NCI-H128 (cell line): ENCODE measurements around the gene PREX1.
"Not testable (repeated sequence)": the region's sequence is repeated elsewhere in the genome, so short reads cannot be mapped to it uniquely, and the experiment has no call there.

Experiments
- DNase-seq: peaks from one replicate; lab custom pipeline; 2025; ENCODE audit not compliant: unreplicated experiment; lab: John Stamatoyannopoulos, UW

Gene PREX1, protein sequence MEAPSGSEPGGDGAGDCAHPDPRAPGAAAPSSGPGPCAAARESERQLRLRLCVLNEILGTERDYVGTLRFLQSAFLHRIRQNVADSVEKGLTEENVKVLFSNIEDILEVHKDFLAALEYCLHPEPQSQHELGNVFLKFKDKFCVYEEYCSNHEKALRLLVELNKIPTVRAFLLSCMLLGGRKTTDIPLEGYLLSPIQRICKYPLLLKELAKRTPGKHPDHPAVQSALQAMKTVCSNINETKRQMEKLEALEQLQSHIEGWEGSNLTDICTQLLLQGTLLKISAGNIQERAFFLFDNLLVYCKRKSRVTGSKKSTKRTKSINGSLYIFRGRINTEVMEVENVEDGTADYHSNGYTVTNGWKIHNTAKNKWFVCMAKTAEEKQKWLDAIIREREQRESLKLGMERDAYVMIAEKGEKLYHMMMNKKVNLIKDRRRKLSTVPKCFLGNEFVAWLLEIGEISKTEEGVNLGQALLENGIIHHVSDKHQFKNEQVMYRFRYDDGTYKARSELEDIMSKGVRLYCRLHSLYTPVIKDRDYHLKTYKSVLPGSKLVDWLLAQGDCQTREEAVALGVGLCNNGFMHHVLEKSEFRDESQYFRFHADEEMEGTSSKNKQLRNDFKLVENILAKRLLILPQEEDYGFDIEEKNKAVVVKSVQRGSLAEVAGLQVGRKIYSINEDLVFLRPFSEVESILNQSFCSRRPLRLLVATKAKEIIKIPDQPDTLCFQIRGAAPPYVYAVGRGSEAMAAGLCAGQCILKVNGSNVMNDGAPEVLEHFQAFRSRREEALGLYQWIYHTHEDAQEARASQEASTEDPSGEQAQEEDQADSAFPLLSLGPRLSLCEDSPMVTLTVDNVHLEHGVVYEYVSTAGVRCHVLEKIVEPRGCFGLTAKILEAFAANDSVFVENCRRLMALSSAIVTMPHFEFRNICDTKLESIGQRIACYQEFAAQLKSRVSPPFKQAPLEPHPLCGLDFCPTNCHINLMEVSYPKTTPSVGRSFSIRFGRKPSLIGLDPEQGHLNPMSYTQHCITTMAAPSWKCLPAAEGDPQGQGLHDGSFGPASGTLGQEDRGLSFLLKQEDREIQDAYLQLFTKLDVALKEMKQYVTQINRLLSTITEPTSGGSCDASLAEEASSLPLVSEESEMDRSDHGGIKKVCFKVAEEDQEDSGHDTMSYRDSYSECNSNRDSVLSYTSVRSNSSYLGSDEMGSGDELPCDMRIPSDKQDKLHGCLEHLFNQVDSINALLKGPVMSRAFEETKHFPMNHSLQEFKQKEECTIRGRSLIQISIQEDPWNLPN (N-terminal part only)

DNA sequence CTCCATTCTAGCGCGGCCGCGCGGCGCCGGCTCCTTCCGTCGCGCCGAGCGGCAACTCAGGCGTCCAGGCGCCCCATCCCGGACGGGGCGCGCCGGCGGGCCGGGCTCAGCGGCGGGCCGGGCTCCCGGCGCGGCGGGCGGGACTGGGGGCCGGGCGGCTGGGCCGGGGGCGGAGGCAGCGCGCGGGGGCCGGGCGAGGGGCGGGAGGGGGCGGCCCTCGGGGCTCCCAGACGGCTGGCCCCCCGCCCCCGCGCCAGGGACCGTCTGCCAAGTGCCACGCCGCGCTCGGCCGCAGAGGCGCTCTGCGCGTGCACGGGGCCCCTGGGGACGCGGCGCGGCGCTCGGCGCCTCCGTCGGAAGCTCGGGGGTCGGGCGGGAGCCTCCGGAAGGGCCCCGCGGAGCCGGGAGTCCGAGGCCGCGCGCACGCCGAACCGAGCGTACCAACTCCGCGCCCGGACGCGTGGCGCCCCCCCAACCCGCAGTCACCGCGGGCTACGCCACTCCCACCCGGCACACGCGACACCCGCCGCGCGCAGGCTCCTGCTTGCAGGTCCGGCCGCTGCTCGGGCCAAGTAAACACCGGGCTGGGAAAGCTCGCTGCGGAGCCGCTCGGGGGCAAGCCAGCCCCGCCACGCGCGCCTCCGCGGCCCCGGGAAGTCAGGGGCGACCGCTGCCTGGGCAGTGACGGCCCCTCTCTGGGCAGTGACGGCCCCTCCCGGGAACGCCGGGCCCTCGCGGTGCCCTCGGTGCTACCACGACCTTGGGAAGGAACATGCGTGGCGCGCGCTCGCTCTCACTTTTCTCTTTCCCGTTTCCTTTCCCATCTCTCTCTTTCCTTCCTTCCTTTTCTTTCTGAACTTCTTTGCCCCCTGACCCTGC is at the start of gene PREX1:
Gene PREX1 (minus strand): TSS at position 145 of the 879 bp plus-strand sequence. CDS start 139 bp downstream, at position 6.
- no peak for DNase-seq

DNA sequence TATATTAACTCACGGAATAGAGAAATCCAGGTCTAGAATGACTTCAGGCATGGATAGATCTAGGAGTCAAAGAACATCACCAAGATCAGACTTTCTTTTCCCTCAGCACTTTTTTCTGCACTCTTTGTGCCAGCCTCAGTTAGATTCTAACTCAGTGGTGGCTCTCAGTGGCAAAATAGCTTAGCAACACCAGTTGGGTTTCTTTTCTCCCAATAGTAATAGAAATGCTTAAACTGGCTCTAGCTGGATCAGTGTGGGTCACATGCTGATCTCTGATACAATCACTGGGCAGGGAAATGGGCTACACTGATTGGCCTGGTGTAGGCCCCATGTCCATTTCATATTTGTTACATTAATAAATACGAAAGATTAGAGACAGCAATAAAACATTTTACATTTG is 49.5 kb upstream of the PREX1 start:
- DNase-seq = no peak

DNA sequence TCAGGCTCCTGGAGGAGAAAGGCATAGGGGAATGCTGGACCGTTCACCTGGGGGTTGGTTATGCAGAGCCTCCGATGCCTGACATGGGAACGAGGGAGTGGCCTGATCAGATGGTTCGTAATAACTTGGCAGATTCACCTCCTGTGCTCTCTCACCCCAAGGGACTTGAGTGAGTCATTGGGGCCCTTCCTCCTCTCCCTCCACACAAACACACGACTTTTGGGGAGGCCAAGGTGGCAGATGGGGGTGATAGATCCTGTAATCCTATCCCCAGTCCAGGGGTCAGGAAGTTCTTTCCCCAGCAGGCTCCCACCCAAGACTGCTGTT is 48.1 kb upstream of the PREX1 start:
- DNase-seq = no peak

DNA sequence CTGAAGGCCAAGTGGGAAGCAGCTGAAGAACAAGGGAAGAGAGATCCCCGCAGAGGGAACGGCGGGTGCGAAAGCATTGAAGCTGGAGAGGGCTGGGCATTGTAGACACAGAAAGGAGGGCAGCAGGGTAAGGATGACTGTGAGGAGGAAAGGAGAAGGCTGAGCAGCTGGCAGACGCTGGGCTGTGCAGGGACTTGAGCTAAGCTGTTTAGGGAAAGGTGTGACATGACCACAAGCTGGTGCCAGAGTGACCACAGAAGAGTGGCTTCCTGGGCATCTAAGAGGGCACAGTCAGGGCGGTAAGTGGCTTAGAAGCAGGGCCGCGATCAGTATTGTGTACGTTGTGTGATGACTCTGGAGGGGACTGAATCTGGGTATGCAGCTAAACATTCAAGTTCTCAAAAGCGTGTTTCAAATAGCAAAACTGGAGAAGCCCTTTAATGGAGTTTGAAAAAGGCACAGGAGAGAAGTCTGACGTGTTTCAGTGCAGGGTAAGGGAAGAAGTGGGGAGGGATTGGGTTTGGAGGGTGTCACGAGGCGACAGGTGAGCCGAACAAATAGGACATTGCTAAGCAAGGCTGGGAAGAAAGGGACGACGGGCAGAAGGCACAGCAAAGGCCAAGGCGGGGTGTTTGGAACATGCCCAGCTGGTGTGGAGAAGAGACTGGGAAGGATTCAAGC is 47.6 kb upstream of the PREX1 start:
- DNase-seq = no peak

DNA sequence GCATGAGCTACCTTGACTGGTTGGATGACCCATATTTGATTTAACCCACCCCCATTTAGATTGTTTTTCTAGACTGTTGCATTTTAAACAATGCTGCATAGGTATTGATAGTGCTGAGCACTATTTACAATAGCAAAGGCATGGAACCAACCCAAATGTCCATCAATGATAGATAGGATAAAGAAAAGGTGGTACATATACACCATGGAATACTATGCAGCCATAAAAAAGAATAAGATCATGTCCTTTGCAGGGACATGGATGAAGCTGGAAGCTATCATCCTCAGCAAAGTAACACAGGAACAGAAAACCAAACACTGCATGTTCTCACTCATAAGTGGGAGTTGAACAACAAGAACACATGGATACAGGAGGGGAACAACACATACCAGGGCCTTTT is 41.6 kb upstream of the PREX1 start:
- DNase-seq = not testable (repeated sequence)

DNA sequence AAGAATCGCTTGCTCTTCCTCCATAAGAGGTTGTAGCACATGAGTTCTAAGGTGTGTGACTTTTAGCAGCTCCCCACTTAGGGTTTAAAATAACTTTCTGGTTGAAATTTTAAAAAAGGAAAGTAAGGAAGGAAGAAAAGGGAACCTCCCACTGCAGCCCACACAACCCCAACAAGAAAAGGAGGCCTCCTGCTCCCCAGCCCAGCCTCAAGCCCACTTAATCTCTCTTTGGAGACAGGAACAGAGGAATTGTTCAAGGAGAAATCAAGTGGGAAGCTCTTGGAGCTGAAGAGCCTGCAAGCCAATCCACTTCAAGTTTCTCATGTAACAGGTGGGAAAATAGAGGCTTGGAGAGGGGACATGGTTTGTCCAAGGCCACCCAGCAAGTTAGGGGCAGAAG is 39.1 kb upstream of the PREX1 start:
- no peak for DNase-seq

DNA sequence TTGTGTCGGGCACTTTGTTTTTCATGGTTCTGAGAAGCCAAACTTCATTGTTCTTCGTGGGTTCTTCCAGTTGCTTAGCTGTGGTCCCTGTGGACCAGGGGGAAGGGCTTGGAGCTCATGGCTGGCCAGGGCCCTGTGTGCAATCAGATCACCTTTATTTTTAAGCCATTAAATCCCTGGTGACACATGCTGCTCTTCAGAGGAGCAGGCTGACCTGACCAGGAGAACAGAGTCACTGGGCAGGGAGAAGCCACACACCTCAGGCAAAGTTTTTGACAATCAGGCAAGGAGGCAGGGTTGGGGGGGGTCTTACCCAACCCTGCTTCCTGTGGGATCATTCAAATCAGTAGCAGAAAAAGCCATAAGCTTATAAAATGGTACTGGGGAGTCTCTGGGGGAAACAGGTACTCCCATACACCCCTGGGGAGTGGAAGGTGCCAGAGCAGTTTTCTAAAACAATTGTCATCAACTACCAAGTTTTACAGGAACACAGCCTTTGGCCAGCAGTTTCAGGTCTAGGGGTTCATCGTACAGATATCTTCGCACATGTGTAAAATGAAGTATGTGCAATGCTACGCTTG is 37.0 kb upstream of the PREX1 start:
- no peak for DNase-seq

DNA sequence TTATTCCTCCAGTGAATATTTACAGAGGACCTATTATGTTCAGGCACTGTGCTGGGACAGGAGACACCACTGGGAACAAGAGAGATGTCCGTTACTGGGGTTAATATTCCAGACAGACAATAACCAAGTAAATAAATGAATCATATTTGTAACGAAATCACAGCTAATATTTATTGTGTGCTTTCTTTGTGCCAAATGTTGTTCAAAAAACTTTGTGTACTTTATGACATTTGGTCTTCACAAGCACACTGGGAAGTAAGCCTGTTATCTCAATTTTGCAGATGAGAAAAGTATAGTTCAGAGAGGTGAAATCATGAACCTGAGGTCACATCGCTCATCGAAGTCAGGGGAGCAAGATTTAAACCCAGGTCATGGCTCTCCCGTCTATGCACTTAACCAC is 36.5 kb upstream of the PREX1 start:
- DNase-seq = no peak

DNA sequence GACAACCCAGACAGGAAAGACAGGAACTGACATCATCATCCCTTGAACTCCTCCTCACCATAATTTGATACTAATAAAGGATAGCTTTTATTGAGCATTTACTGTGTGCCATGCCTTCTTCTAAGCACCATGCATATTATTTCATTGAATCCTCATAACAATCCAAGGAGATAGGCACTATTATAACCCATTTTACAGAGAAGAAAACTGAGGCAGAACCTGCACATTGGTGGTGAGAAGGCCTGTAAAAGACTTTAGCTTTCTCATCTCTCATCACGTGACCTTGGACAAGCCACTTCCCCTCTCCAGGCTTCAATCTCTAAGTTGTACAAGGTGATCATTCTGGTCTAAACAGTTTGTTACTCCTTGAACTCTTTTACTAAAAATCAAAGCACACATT is 34.5 kb upstream of the PREX1 start:
- no peak for DNase-seq

DNA sequence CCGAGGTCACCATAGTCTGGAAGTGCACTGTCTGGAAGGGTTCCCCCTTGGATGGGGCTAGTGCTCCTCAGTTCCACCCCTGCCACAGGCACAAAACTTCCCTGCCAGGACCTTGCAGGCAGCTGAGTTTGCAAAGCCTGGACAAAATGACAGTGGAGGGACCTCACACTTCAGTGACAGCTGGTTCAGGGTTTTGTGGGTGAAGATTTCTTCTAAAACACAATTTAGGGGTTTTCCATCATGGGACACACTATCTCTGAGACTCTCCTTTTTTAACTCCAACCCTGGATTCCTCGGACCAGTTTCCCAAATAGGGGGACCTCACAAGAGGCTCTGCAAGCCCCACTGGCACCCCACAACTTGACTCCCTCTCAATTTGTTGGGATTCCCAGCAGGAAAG is 33.6 kb upstream of the PREX1 start:
- DNase-seq = no peak

DNA sequence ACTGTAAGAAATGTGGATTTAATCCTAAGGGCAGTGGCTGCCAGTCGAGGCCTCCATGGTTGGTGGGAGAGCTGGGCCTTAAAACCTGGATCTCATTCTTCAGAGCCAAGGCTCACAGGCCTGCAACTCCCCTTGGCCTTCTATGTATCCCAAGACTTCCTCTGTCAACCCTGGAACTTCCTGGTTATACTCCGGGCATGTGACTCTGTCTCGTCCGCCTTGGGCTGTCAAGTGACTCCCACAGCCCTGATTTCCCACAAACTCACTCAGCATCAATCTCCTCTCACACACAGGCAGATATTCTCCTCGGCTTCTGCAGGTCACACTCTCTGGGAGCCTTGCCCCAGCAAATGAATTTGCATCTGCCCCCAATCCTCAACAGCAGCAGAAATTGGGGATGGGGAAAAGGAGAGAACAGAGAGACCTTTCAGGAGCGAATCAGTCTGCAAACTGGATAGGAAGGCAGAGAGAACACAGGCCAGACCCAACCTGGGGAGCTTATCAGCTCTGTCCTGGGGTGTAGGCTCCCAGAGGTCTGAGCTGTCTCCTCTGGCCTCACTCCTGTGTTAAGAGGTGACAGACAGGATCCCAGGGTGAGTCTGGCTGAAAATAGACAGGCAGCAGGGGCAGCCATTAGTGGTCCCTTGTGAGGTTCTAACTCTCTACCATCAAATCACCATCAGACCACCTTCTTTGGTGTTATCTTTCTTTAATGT is 30.4 kb upstream of the PREX1 start:
- no peak for DNase-seq

DNA sequence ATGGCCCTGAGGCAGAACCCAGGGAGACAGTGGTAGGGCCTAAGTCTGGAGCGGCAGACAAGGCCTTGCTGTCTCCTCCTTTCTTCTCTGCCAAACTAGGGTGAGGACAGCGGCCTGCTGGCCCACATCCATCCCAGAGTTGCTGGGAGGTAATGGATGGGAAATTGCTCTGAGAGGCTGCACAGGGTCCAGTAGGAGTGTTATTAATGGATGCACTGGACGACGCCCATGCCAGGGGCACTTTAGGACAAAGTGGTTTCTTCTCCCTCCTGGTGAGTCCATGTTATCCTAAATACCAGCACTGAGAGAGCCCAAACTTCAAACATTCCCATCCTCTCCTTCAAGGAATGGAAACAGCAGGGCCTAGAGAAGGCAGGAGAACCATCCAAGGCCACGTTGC is 28.3 kb upstream of the PREX1 start:
- DNase-seq = no peak

DNA sequence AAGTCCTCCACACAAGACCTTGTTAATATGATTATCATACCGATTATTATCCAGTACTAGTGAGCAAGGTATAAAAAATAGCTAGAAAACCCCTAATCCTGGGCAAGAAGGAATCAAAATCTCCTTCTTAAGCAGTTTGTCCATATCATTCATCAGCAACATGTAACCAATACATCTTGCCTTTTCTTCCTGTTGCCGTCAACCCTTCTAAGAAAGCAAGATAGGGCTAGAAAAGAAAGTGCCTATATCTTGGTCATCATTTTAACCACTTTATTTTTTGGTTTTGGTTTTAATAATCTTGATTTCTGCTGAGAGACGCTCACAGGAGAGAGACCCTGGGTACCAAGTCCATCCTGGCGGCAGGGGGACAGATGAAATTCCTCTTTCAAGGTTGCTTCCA is 27.2 kb upstream of the PREX1 start:
- DNase-seq = no peak

DNA sequence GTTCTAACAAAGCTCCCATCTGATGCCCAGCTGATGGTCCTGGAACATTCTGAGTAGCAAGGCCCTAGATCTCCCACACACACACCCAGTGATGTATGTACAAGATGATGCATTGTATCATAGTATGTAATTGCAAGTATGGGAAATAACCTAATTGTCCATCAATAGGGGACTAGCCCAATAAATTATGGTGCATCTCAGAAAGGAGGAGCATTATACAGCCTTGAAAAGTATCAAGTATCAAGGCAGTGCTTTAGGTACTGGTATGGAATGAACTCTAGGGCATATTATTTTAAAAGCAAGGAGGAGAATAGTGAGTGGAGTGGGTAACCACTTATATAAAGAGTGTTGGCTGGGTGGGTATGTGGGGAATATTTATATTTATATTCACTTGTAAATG is 24.8 kb upstream of the PREX1 start:
- no peak for DNase-seq

DNA sequence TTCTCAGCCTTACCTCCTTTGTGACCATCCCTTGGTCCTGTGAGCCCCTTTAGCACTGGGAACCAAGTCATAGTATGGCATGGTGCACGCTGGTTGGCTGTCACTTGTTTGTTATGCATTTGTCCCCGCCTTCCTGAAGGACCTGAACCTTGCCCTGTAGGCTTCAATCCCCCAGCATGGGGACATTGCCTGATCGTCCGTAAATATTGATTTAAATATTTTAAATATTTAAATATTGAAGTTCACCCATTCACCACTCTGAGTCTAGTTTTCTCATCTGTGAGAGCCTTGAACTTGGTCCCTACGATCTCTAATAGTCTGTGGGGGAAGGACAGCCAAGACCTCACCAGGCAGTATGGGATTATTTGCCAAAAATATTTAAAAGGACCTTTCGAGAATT is 23.8 kb upstream of the PREX1 start:
- no peak for DNase-seq

DNA sequence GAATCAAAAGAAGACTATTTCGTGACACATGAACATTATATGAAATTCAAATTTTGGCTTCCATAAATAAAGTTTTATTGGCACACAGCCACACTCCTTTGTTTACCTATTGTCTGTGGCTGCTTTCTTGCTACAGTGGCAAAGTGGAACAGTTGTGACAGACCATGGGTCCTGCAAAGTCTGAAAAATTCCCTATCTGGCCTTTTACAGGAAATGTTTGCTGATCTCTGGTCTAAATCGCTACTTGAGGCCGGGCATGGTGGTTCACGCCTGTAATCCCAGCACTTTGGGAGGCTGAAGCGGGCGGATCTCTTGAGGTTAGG is 23.1 kb upstream of the PREX1 start:
- no peak for DNase-seq

DNA sequence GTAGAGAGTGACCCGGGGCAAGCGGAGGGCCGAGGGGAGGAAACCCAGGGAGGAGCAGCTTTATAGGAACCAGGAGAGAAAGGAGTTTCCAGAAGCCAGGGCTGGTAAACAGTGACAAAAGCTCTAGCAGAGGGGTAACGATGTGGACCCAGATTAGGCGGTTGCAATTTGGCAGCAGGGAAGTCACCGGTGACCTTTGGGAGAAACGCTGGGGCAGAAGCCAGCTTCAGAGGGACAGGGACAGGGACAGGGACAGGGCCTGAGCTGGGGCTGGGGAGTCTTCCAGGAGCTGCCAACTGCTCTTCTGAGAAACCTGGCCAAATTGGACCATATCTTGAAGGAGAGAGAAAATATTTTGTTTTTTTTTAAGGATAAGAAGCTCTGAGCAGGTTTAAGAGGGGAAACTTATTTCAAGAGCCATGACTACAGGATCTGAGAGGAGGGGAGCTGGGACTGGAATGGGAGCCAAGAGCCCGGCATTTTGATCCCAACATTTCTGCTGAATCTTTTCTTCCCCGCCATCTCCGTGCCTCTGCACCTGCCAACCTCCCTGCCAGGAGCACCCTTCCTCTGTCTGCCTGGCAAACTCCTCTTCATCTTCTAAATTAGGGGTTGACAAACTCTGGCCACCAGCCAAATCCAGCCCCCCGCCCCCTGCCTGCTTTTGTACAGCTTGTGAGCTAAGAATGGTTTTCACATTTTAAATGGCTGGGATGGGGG is 22.6 kb upstream of the PREX1 start:
- DNase-seq = no peak

DNA sequence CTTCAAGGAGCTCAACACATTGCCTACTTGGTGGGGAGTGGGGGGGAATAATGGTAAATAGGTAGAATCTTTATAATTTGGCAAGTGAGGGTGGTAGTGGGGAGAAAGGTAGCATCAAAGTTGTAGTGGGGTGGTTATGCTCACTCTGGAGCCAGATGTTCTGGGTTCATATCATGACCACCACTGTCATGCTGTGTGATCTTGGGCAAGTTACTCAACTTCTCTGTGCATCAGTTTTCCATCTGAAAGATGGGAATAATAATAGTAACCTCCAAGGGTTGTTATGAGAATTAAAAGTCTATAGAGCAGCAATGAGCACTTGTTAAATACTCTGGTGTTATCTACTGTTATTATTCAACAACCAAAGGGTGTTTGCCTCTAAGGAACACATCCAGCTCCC is 22.0 kb upstream of the PREX1 start:
- DNase-seq = no peak

DNA sequence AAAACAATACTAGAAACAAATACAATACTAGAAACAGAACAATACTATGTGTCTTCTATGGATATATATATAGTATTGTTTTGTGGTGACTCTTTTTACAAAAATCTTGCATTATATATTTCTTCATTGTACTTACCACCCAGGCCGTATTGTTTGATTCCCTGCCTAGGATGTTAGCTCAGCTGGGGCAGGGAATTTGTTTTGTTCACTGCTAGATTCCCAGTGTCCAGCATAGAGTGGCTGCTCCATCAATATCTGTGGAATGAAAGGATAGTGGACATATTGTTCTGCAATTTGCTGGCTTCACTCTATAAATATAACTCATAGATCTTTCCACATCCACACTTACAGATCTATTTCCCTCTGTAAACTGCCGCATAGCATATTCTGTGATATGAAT is 21.5 kb upstream of the PREX1 start:
- no peak for DNase-seq
